Measurements from ENCODE around the gene SLC47A2.

Gene SLC47A2

DNA sequence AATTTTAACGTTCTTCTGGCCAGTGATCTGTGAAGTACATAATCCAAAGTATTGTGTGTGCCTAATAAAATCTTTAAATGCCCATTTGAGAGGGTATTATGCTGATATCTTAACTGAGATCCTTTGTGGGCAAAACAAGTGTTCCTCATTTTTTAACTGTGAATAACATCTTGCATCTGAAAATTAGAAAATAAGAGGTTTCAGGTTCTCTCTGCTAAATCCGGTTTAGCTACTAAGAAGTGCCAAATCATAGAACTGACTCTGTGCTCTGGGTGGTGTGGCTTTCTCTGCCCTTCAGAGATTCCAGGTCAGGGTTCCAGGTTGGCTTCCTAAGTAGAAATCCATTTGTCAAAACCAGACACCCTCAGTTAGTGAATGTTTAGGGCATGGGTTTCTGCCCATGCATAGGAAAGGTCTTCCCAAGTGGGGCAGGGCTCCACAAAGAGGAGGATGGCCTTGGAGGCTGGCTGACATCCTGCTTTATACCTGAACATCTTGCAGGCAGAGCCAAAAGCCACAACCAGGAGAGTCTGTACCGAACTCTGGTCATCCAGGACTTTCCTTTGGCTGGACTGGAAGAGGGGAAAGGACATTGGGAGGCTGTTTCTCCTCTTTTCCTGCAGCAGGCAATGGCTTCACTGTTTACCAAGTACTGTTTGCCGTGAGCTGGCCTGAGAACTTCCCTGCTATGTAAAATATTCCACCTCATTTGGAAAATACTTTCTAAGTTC lies 59.4 kb downstream of the SLC47A2 start:
- H3K4me3 ChIP-seq (ENCODE audit: low read depth, low read length), result no peak overlapping the region
- no peak for DNase-seq (ENCODE audit: low read depth)
- TF ChIP-seq, protein P1, sequence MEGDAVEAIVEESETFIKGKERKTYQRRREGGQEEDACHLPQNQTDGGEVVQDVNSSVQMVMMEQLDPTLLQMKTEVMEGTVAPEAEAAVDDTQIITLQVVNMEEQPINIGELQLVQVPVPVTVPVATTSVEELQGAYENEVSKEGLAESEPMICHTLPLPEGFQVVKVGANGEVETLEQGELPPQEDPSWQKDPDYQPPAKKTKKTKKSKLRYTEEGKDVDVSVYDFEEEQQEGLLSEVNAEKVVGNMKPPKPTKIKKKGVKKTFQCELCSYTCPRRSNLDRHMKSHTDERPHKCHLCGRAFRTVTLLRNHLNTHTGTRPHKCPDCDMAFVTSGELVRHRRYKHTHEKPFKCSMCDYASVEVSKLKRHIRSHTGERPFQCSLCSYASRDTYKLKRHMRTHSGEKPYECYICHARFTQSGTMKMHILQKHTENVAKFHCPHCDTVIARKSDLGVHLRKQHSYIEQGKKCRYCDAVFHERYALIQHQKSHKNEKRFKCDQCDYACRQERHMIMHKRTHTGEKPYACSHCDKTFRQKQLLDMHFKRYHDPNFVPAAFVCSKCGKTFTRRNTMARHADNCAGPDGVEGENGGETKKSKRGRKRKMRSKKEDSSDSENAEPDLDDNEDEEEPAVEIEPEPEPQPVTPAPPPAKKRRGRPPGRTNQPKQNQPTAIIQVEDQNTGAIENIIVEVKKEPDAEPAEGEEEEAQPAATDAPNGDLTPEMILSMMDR (IDR thresholded peaks at IDR 0.05; ENCODE audit: control insufficient read depth, extremely low read depth, insufficient read depth), result no peak

DNA sequence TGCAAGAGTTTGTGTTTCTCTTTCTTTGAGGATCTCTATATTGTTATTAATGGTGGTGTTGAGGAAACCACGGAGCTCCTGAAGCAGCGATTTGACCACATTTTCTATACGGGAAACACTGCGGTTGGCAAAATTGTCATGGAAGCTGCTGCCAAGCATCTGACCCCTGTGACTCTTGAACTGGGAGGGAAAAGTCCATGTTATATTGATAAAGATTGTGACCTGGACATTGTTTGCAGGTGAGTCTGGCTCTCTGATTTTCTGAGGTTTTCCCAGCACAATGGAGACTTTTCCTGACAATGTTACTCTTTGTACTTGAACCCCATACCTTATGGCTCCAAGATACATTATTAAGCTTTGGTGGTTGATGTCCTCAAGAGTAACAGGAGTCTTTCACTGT lies 60.0 kb downstream of the SLC47A2 start:
- DNase-seq (ENCODE audit: low read depth), result no peak
- H3K4me3 ChIP-seq (ENCODE audit: low read depth, low read length), result no peak overlapping the region
- TF ChIP-seq, protein P1 (IDR thresholded peaks at IDR 0.05; ENCODE audit: control insufficient read depth, extremely low read depth, insufficient read depth), result no peak

DNA sequence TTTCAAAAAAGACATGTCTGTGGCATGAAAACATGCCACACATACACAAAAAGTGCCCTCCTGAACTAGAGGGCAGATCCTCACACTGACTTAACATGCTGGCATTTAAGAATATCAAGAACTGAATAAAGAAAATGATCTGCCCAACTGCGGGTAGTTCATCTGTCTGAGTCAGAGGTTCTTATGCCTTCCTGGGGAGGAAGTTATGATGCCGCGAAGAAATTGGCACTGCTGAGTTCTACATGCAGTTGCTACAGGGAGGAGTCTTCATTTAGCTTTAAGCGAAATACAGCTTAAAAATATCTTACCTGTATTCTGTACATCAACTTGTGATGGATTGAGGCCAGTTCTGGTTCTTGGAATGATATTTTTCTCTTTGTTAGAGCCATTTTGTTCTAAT lies 61.5 kb downstream of the SLC47A2 start:
- no peak overlapping the region for H3K4me3 ChIP-seq (ENCODE audit: low read depth, low read length)
- DNase-seq (ENCODE audit: low read depth), result no peak
- TF ChIP-seq, protein P1 (IDR thresholded peaks at IDR 0.05; ENCODE audit: control insufficient read depth, extremely low read depth, insufficient read depth), result no peak

DNA sequence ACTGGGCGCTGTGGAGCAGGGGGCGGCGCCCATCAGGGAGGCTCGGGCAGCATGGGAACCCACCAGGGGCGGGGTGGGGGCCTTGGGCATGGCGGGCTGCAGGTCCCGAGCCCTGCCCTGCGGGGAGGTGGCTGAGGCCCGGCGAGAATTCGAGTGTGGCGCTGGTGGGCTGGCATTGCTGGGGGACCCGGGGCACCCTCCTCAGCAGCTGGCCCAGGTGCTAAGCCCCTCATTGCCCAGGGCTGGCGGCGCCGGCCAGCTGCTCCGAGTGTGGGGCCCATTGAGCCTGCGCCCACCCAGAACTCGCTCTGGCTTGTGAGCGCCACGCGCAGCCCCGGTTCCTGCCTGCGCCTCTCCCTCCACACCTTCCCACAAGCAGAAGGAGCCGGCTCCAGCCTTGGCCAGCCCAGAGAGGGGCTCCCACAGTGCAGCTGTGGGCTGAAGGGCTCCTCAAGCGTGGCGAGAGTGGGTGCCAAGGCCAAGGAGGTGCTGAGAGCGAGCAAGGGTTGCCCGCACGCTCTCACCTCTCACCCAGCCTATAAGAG lies 62.0 kb downstream of the SLC47A2 start:
- no peak for DNase-seq (ENCODE audit: low read depth)
- TF ChIP-seq, protein P1 (IDR thresholded peaks at IDR 0.05; ENCODE audit: control insufficient read depth, extremely low read depth, insufficient read depth), result no peak
- H3K4me3 ChIP-seq (ENCODE audit: low read depth, low read length), result no peak overlapping the region

DNA sequence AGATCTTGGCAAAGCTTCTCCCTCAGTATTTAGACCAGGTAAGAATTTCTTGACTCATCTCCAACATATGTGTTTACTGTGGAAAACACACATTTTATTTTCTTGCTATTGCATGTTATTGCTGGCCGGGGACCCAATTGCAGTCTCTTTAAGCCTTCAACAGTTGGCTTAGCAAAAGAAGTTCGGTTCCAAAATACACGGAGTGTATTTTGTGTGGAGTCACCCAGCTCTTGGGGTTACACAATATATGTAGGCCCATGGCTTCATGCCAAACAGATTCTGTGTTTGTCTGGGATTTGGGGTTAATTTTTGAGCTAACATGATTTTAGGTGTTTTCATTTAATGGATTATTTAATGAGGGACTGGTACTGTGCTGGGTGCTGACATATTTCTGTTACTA lies 63.8 kb downstream of the SLC47A2 start:
- no peak for DNase-seq (ENCODE audit: low read depth)
- TF ChIP-seq, protein P1 (IDR thresholded peaks at IDR 0.05; ENCODE audit: control insufficient read depth, extremely low read depth, insufficient read depth), result no peak
- no peak overlapping the region for H3K4me3 ChIP-seq (ENCODE audit: low read depth, low read length)

DNA sequence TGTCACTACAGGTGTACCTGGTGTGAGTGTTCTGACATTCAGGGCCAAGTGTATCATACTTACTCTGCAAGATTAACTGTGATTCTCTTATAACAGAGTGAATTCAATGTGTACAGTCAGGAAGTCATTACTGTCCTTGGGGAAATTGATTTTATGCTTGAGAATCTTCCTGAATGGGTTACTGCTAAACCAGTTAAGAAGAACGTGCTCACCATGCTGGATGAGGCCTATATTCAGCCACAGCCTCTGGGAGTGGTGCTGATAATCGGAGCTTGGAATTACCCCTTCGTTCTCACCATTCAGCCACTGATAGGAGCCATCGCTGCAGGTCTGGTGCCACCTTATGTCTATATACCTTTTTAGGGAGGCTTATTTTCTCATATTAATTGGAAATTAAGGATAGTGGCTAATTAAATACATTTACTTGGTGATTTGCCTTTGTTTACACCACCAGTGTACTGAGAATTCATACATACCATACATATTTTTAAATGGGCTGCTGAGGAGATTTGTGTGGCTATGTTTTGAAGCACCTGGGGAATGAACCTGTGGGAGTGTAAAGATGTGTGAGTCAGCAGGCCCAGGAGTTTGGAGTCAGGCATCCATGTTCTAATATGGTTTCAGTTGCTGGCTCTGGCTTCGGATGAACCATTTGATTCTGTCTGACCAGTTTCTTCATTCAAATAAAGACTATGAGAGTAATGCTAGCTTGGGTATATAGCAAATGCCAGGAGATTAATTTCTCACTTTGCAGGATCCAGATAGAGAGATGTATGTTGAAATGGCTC lies 64.7 kb downstream of the SLC47A2 start:
- TF ChIP-seq, protein P1 (IDR thresholded peaks at IDR 0.05; ENCODE audit: control insufficient read depth, extremely low read depth, insufficient read depth), result no peak
- no peak for DNase-seq (ENCODE audit: low read depth)
- no peak overlapping the region for H3K4me3 ChIP-seq (ENCODE audit: low read depth, low read length)
